ENCODE results near the gene PPIF.

Gene PPIF

GRCh38 chr10:79396520-79396919, 49.3 kb downstream of the PPIF start:
- TF ChIP-seq SIN3A (IDR thresholded peaks at IDR 0.05; ENCODE audit: borderline replicate concordance, insufficient read depth, low read length) (no peak), POLR2AphosphoS5 (IDR thresholded peaks at IDR 0.05; ENCODE audit: low read depth, low read length) (no peak)
- TF ChIP-seq, protein P1, sequence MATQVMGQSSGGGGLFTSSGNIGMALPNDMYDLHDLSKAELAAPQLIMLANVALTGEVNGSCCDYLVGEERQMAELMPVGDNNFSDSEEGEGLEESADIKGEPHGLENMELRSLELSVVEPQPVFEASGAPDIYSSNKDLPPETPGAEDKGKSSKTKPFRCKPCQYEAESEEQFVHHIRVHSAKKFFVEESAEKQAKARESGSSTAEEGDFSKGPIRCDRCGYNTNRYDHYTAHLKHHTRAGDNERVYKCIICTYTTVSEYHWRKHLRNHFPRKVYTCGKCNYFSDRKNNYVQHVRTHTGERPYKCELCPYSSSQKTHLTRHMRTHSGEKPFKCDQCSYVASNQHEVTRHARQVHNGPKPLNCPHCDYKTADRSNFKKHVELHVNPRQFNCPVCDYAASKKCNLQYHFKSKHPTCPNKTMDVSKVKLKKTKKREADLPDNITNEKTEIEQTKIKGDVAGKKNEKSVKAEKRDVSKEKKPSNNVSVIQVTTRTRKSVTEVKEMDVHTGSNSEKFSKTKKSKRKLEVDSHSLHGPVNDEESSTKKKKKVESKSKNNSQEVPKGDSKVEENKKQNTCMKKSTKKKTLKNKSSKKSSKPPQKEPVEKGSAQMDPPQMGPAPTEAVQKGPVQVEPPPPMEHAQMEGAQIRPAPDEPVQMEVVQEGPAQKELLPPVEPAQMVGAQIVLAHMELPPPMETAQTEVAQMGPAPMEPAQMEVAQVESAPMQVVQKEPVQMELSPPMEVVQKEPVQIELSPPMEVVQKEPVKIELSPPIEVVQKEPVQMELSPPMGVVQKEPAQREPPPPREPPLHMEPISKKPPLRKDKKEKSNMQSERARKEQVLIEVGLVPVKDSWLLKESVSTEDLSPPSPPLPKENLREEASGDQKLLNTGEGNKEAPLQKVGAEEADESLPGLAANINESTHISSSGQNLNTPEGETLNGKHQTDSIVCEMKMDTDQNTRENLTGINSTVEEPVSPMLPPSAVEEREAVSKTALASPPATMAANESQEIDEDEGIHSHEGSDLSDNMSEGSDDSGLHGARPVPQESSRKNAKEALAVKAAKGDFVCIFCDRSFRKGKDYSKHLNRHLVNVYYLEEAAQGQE (IDR thresholded peaks at IDR 0.05; ENCODE audit: insufficient read depth in 1 of 2, low read depth in 2 of 2, low read length in 2 of 2): no peak

- TF ChIP-seq TAF1 (IDR thresholded peaks at IDR 0.05; ENCODE audit: borderline replicate concordance, insufficient read depth, low read length): no peak
- TF ChIP-seq FOXP2 (optimal IDR thresholded peaks at IDR 0.05; ENCODE audit: borderline replicate concordance, extremely low read depth, extremely low read length, insufficient read depth): no peak
- no peak for TF ChIP-seq SIN3A (IDR thresholded peaks at IDR 0.05; ENCODE audit: borderline replicate concordance, insufficient read depth, low read length)
- TF ChIP-seq, protein P1 (IDR thresholded peaks at IDR 0.05; ENCODE audit: insufficient read depth in 1 of 2, low read depth in 2 of 2, low read length in 2 of 2): no peak
- no peak for TF ChIP-seq POLR2AphosphoS5 (IDR thresholded peaks at IDR 0.05; ENCODE audit: low read depth, low read length)
Observed at GRCh38 chr10:79397051-79397450, 49.8 kb downstream of the PPIF start.

DNA sequence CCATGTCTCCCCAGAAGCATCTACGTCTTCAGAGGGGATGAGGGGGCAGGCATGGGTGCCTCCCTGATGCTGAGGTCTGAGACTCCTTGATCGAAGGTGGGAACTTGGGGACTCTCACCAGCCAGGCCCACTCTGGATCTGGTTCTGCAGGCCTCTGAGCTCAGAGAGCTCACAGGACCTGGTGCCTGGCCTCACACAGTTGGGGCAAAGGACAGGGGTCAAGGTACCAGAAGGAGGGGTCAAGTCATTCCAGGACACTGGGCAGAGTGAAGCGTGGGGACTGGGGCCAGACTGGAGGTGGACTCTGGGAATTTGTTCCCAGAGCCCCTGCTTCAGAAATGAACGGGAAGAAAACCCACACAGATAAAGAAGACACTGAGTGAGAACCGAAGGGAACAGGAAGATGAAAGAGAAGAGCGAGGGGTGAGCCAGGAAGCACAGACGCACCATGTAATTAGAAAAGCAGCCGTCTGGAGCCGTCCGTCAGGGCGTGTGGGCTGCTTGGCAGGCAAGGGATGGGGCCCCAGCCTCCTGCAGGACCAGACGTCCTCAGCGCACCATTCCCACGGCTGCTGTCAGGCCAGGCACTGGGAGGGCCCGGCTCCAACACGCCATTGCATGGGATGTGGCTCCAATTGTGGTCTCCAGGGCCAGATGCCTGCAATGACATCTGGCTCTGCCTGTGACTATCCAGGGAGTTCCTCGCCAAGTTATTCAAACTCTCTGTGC, 50.5 kb downstream of the PPIF start:
- TF ChIP-seq FOXP2 (optimal IDR thresholded peaks at IDR 0.05; ENCODE audit: borderline replicate concordance, extremely low read depth, extremely low read length, insufficient read depth): no peak
- TF ChIP-seq TAF1 (IDR thresholded peaks at IDR 0.05; ENCODE audit: borderline replicate concordance, insufficient read depth, low read length): no peak
- TF ChIP-seq POLR2AphosphoS5 (IDR thresholded peaks at IDR 0.05; ENCODE audit: low read depth, low read length): no peak
- TF ChIP-seq, protein P1 (IDR thresholded peaks at IDR 0.05; ENCODE audit: insufficient read depth in 1 of 2, low read depth in 2 of 2, low read length in 2 of 2): no peak
- no peak for TF ChIP-seq SIN3A (IDR thresholded peaks at IDR 0.05; ENCODE audit: borderline replicate concordance, insufficient read depth, low read length)

GRCh38 chr10:79398642-79399041, 51.4 kb downstream of the PPIF start:
- TF ChIP-seq FOXP2 (optimal IDR thresholded peaks at IDR 0.05; ENCODE audit: borderline replicate concordance, extremely low read depth, extremely low read length, insufficient read depth): no peak
- TF ChIP-seq POLR2AphosphoS5 (IDR thresholded peaks at IDR 0.05; ENCODE audit: low read depth, low read length): no peak
- no peak for TF ChIP-seq SIN3A (IDR thresholded peaks at IDR 0.05; ENCODE audit: borderline replicate concordance, insufficient read depth, low read length)
- TF ChIP-seq, protein P1 (IDR thresholded peaks at IDR 0.05; ENCODE audit: insufficient read depth in 1 of 2, low read depth in 2 of 2, low read length in 2 of 2): no peak
